K562 (cell line): ENCODE measurements around the gene FYB1. TPM values are rescaled to one million over a fixed set of nuclear protein-coding genes. Genes with fewer than 3 reads are reported as not detected.

Experiments used
- BHLHE40 ChIP-seq: IDR thresholded peaks from 2 replicates; pipeline ENCODE4 v1.6.1; 2011; ENCODE audit warnings: low read length, improper control_type of control experiment
- CSDE1 ChIP-seq, 2 experiments: fragments of 450-650 bp; IDR thresholded peaks; 2 replicates each; pipeline ENCODE4 v1.6.1; 2016; ENCODE audit warnings: mild to moderate bottlenecking in 1 of 2
- ETV5 ChIP-seq: sonication (generic); formaldehyde crosslinking; IDR thresholded peaks from 2 replicates; pipeline ENCODE4 v1.4.0; 2020; ENCODE audit warnings: low read depth, mild to moderate bottlenecking, missing genetic modification reagents
- FOXJ2 ChIP-seq: fragments of 200-800 bp; sonication (Bioruptor generic); IDR thresholded peaks from 2 replicates; pipeline ENCODE4 v1.6.1; 2016; ENCODE audit warnings: missing genetic modification characterization, missing compliant biosample characterization
- HSF4 ChIP-seq: fragments of 250-450 bp; sonication (Bioruptor Pico); IDR thresholded peaks from 2 replicates; pipeline ENCODE4 v2.1.2; 2022; ENCODE audit warnings: mild to moderate bottlenecking, moderate library complexity, borderline replicate concordance
- KLF13 ChIP-seq: fragments of 450-650 bp; IDR thresholded peaks from 2 replicates; pipeline ENCODE4 v1.6.1; 2016; ENCODE audit warnings: missing genetic modification characterization, low read depth, mild to moderate bottlenecking, missing compliant biosample characterization, moderate library complexity, borderline replicate concordance
- MEIS2 ChIP-seq: fragments of 450-650 bp; IDR thresholded peaks from 2 replicates; pipeline ENCODE4 v1.6.1; 2014; ENCODE audit warnings: mild to moderate bottlenecking; ENCODE audit not compliant: partially characterized antibody
- NCOR1 ChIP-seq: fragments of 450-650 bp; IDR thresholded peaks from 2 replicates; pipeline ENCODE4 v1.6.1; 2016; ENCODE audit warnings: mild to moderate bottlenecking, moderate library complexity
- NR4A1 ChIP-seq, 2 experiments: fragments of 250-450 bp in 1 of 2; fragments of 450-650 bp in 1 of 2; sonication (Bioruptor Pico) in 1 of 2; IDR thresholded peaks; 2 replicates each; pipeline versions ENCODE4 v1.4.0 to v1.6.1; 2016 to 2020; ENCODE audit warnings: mild to moderate bottlenecking in 2 of 2, missing compliant biosample characterization in 1 of 2, missing genetic modification characterization in 1 of 2, moderate library complexity in 1 of 2
- OTX1 ChIP-seq: fragments of 450-650 bp; formaldehyde crosslinking; IDR thresholded peaks from 2 replicates; pipeline ENCODE4 v1.4.0; 2022; ENCODE audit warnings: mild to moderate bottlenecking
- TAF7 ChIP-seq: fragments of 450-650 bp; IDR thresholded peaks from 2 replicates; pipeline ENCODE4 v1.6.1; 2016; ENCODE audit warnings: missing genetic modification characterization, missing compliant biosample characterization
- TAF9B ChIP-seq: fragments of 450-650 bp; IDR thresholded peaks from 2 replicates; pipeline ENCODE4 v1.6.1; 2018; ENCODE audit warnings: mild to moderate bottlenecking; ENCODE audit not compliant: partially characterized antibody
- TARDBP ChIP-seq: fragments of 450-650 bp; IDR thresholded peaks from 2 replicates; pipeline ENCODE4 v1.6.1; 2016
- ZEB2 ChIP-seq: fragments of 450-650 bp; IDR thresholded peaks from 2 replicates; pipeline ENCODE4 v1.6.1; 2016
- ZNF124 ChIP-seq: sonication (generic); formaldehyde crosslinking; IDR thresholded peaks from 2 replicates; pipeline ENCODE4 v1.8.1; 2022; ENCODE audit warnings: missing genetic modification reagents
- ZNF224 ChIP-seq: sonication (generic); formaldehyde crosslinking; IDR thresholded peaks from 2 replicates; pipeline ENCODE4 v1.8.0; 2022; ENCODE audit warnings: mild to moderate bottlenecking, missing genetic modification reagents
- ZNF263 ChIP-seq: sonication (generic); formaldehyde crosslinking; IDR thresholded peaks from 2 replicates; pipeline ENCODE4 v1.8.0; 2022; ENCODE audit warnings: mild to moderate bottlenecking, missing genetic modification reagents, borderline replicate concordance
- ZNF699 ChIP-seq: fragments of 250-450 bp; sonication (Bioruptor Pico); IDR thresholded peaks from 2 replicates; pipeline ENCODE4 v1.8.0; 2021; ENCODE audit warnings: mild to moderate bottlenecking, moderate library complexity; ENCODE audit not compliant: insufficient replicate concordance
- ZNF77 ChIP-seq: fragments of 250-450 bp; sonication (Bioruptor Pico); IDR thresholded peaks from 2 replicates; pipeline ENCODE4 v1.5.0; 2020
- polyA plus RNA-seq, 8 experiments: library from polyadenylated mRNA; depleted of rRNA in 4 of 8; stranded (reverse) in 5 of 8; unstranded in 3 of 8; fragments of >200 nt; fragmentation: Nextera tagmentation in 2 of 8; fragmentation: Illumina TruSeq in 1 of 8; extraction: Ambion mirVana in 2 of 8; extraction: Trizol in 1 of 8; gene quantifications; 2 replicates each; pipeline versions ENCODE4 v1.2.1 to v1.2.3, GENCODE V29; 2011 to 2014; ENCODE audit warnings: inconsistent platforms in 1 of 8, missing spikeins in 1 of 8
- total RNA-seq, 7 experiments: library from RNA; depleted of rRNA in 6 of 7; stranded (reverse); fragments of >200 nt in 6 of 7; fragmentation: Illumina TruSeq in 2 of 7; extraction: Trizol in 2 of 7; gene quantifications; 2 replicates each; pipeline versions ENCODE4 v1.2.1 to v1.2.3, GENCODE V29; 2011 to 2021; ENCODE audit warnings: low replicate concordance in 1 of 7
- TF ChIP-seq, protein P1 (sequence below): IDR thresholded peaks from 2 replicates; pipeline ENCODE4 v1.6.1; 2014; ENCODE audit warnings: antibody characterized with exemption
- TF ChIP-seq, protein P2 (sequence below): fragments of 250-450 bp; sonication (Bioruptor Pico); IDR thresholded peaks from 2 replicates; pipeline ENCODE4 v1.5.0; 2021
- TF ChIP-seq, protein P3 (sequence below): fragments of 450-650 bp; formaldehyde crosslinking; IDR thresholded peaks from 2 replicates; pipeline ENCODE4 v1.4.0; 2022; ENCODE audit warnings: mild to moderate bottlenecking, moderate library complexity
- TF ChIP-seq, protein P4 (sequence below), 2 experiments: fragments of 450-650 bp; IDR thresholded peaks; 2 replicates each; pipeline ENCODE4 v1.6.1; 2018; ENCODE audit warnings: mild to moderate bottlenecking in 2 of 2, low read depth in 1 of 2; ENCODE audit not compliant: partially characterized antibody in 2 of 2

Gene FYB1
- total and polyA plus RNA-seq, 9 of the 15 experiments (the other 6 are each of a cell fraction or from before 2014, with no cell fraction given) = 4.7 to 31.5 (median 9.7) TPM

DNA sequence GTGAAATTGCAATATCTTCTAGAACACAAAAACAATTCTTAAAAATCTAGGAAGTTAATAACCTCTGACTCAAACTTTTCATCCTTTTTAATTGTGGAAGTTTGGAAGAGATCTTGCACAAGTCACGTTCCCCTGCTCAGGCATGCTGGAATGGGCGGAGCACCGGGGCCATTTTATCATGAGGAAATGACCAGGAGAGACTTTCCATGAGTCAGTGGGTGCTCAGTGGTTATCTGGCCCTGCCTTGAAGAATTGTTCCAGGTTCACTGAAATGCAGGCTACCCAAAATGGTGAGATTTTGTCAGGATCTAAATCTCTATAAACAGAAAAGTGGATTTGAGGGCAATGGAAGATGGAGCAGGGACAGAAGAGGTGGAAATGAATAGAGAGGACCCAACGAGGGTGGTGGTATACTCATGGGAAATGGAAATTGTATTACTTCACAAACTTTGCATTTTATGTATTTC is 61.2 kb downstream of the FYB1 start (continued):
- TF ChIP-seq ZNF699 (CRISPR knock-in tag) = no peak
- no peak for TF ChIP-seq ZNF77 (CRISPR knock-in tag)
- TF ChIP-seq ZEB2 = no peak
- TF ChIP-seq TAF9B = no peak
- TF ChIP-seq OTX1 (CRISPR knock-in tag) = no peak
- no peak for TF ChIP-seq ZNF263 (CRISPR knock-in tag)
- TF ChIP-seq BHLHE40 = peak; percentile 95
- TF ChIP-seq, protein P1, sequence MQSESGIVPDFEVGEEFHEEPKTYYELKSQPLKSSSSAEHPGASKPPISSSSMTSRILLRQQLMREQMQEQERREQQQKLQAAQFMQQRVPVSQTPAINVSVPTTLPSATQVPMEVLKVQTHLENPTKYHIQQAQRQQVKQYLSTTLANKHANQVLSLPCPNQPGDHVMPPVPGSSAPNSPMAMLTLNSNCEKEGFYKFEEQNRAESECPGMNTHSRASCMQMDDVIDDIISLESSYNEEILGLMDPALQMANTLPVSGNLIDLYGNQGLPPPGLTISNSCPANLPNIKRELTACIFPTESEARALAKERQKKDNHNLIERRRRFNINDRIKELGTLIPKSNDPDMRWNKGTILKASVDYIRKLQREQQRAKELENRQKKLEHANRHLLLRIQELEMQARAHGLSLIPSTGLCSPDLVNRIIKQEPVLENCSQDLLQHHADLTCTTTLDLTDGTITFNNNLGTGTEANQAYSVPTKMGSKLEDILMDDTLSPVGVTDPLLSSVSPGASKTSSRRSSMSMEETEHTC = no peak
- no peak for TF ChIP-seq CSDE1 (IDR thresholded peaks at IDR 0.05)
- TF ChIP-seq ZNF124 (CRISPR knock-in tag) = no peak
- TF ChIP-seq, protein P2, sequence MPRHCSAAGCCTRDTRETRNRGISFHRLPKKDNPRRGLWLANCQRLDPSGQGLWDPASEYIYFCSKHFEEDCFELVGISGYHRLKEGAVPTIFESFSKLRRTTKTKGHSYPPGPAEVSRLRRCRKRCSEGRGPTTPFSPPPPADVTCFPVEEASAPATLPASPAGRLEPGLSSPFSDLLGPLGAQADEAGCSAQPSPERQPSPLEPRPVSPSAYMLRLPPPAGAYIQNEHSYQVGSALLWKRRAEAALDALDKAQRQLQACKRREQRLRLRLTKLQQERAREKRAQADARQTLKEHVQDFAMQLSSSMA (CRISPR knock-in tag) = no peak
- no peak for TF ChIP-seq KLF13 (tag)
- peak; percentile 49; the same call in 1 of the 2 replicates for TF ChIP-seq NCOR1
- TF ChIP-seq ETV5 (CRISPR knock-in tag) = no peak
- TF ChIP-seq, protein P3, sequence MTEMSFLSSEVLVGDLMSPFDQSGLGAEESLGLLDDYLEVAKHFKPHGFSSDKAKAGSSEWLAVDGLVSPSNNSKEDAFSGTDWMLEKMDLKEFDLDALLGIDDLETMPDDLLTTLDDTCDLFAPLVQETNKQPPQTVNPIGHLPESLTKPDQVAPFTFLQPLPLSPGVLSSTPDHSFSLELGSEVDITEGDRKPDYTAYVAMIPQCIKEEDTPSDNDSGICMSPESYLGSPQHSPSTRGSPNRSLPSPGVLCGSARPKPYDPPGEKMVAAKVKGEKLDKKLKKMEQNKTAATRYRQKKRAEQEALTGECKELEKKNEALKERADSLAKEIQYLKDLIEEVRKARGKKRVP (CRISPR knock-in tag) = 0 out of 2 replicates have a peak, but pooled peaks have one; percentile 16
- no peak for TF ChIP-seq FOXJ2 (tag)
- TF ChIP-seq ZNF224 (CRISPR knock-in tag) = no peak
- no peak for TF ChIP-seq TARDBP
- no peak for TF ChIP-seq NR4A1 (CRISPR knock-in tag; IDR thresholded peaks at IDR 0.05)
- TF ChIP-seq NR4A1 (tag; IDR thresholded peaks at IDR 0.05) = no peak
- no peak for TF ChIP-seq MEIS2
- no peak for TF ChIP-seq HSF4 (CRISPR knock-in tag)
- TF ChIP-seq, protein P4, sequence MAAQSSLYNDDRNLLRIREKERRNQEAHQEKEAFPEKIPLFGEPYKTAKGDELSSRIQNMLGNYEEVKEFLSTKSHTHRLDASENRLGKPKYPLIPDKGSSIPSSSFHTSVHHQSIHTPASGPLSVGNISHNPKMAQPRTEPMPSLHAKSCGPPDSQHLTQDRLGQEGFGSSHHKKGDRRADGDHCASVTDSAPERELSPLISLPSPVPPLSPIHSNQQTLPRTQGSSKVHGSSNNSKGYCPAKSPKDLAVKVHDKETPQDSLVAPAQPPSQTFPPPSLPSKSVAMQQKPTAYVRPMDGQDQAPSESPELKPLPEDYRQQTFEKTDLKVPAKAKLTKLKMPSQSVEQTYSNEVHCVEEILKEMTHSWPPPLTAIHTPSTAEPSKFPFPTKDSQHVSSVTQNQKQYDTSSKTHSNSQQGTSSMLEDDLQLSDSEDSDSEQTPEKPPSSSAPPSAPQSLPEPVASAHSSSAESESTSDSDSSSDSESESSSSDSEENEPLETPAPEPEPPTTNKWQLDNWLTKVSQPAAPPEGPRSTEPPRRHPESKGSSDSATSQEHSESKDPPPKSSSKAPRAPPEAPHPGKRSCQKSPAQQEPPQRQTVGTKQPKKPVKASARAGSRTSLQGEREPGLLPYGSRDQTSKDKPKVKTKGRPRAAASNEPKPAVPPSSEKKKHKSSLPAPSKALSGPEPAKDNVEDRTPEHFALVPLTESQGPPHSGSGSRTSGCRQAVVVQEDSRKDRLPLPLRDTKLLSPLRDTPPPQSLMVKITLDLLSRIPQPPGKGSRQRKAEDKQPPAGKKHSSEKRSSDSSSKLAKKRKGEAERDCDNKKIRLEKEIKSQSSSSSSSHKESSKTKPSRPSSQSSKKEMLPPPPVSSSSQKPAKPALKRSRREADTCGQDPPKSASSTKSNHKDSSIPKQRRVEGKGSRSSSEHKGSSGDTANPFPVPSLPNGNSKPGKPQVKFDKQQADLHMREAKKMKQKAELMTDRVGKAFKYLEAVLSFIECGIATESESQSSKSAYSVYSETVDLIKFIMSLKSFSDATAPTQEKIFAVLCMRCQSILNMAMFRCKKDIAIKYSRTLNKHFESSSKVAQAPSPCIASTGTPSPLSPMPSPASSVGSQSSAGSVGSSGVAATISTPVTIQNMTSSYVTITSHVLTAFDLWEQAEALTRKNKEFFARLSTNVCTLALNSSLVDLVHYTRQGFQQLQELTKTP (IDR thresholded peaks at IDR 0.05; ENCODE audit: low read depth in 1 of 2, partially characterized antibody in 2 of 2) = peak; percentile 24 to 29
- TF ChIP-seq TAF7 = no peak
